GM18907 (cell line): ENCODE data around the gene KDM4C.
"Not testable (repeated sequence)": the region's sequence is repeated elsewhere in the genome, so short reads cannot be mapped to it uniquely, and the experiment has no call there.

Source experiments
- ATAC-seq: cut with Tn5 transposase; IDR thresholded peaks from one replicate; pipeline ENCODE4 v1.9.1; 2021; ENCODE audit warnings: mild to moderate bottlenecking, moderate library complexity; ENCODE audit not compliant: unreplicated experiment

Gene KDM4C

GRCh38 chr9:6802926-6803325 is 45.2 kb downstream of the KDM4C start:
- ATAC-seq, result no peak

- no peak for ATAC-seq
Measured at GRCh38 chr9:6805532-6805931, 47.8 kb downstream of the KDM4C start.

- ATAC-seq, result not testable (repeated sequence)
Measured at GRCh38 chr9:6806318-6806717, 48.5 kb downstream of the KDM4C start.

- not testable (repeated sequence) for ATAC-seq
Measured at GRCh38 chr9:6807669-6808068, 49.9 kb downstream of the KDM4C start.

GRCh38 chr9:6811436-6811835 is 53.7 kb downstream of the KDM4C start:
- no peak for ATAC-seq

GRCh38 chr9:6816581-6816980 is 58.8 kb downstream of the KDM4C start:
- ATAC-seq, result no peak

GRCh38 chr9:6818292-6818922 is 60.6 kb downstream of the KDM4C start:
- ATAC-seq, result no peak

- ATAC-seq, result no peak
Measured at GRCh38 chr9:6819112-6819511, 61.3 kb downstream of the KDM4C start.

- no peak for ATAC-seq
Measured at GRCh38 chr9:6819529-6819928, 61.8 kb downstream of the KDM4C start.

- ATAC-seq, result no peak
Measured at GRCh38 chr9:6822696-6823095, 64.9 kb downstream of the KDM4C start.

- peak; percentile 60 for ATAC-seq
Measured at GRCh38 chr9:6827439-6828145, 69.8 kb downstream of the KDM4C start.

GRCh38 chr9:6829027-6829426 is 71.3 kb downstream of the KDM4C start:
- no peak for ATAC-seq

- ATAC-seq, result no peak
Measured at GRCh38 chr9:6829536-6829935, 71.8 kb downstream of the KDM4C start.

- no peak for ATAC-seq
Measured at GRCh38 chr9:6833518-6834192, 75.9 kb downstream of the KDM4C start.

- ATAC-seq, result no peak
Measured at GRCh38 chr9:6834306-6834705, 76.5 kb downstream of the KDM4C start.

- no peak for ATAC-seq
Measured at GRCh38 chr9:6838158-6838557, 80.4 kb downstream of the KDM4C start.

- ATAC-seq, result no peak
Measured at GRCh38 chr9:6842584-6842947, 84.8 kb downstream of the KDM4C start.

GRCh38 chr9:6843742-6844141 is 86.0 kb downstream of the KDM4C start:
- no peak for ATAC-seq

GRCh38 chr9:6844267-6844666 is 86.5 kb downstream of the KDM4C start:
- ATAC-seq, result no peak

GRCh38 chr9:6845128-6845826 is 87.5 kb downstream of the KDM4C start:
- no peak for ATAC-seq

- no peak for ATAC-seq
Measured at GRCh38 chr9:6845880-6846279, 88.1 kb downstream of the KDM4C start.
